ENCODE data around the gene DDX55. TPM values are rescaled to one million over a fixed set of nuclear protein-coding genes. Genes with fewer than 3 reads are reported as not detected.
A peak's percentile ranks its signal among the peaks of the same experiment; 100 is the strongest.
"Not testable (repeated sequence)": the region's sequence is repeated elsewhere in the genome, so short reads cannot be mapped to it uniquely, and the experiment has no call there.

The DDX55 gene
- total RNA-seq, 1 donor from 2014 or later: 7.4 TPM

GRCh38 chr12:123603495-123603894 is 1.6 kb downstream of the DDX55 start:
- ATAC-seq; intact Hi-C loops (cut with micrococcal nuclease): not testable (repeated sequence)

GRCh38 chr12:123607756-123608155 is 5.9 kb downstream of the DDX55 start:
- DNase-seq: no peak
- no peak for ATAC-seq
- intact Hi-C loops (cut with micrococcal nuclease): no loop called here

More at GRCh38 chr12:123603495-123603894, 1.6 kb downstream of the DDX55 start:
- DNase-seq: not testable (repeated sequence)

DNA sequence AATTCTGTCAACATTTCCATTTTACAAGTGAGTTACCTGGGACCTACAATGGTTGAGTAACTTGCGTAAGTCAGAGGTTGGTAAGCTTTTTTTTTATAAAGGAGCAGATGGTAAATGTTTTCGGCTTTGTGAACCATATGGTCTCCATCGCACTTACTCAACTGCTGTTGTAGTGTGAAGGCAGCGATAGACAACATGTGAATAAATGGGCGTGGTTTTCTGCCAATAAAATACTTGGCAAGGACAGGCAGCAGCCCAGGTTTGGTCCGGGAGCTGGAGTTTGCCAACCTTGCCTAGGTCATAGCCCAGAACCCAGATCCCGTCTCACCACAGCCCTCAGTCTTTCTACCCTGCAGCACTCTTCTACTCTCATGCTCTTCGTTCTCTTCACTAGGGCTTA is 6.3 kb downstream of the DDX55 start:
- intact Hi-C loops (cut with micrococcal nuclease): no loop called here
- no peak for DNase-seq
- ATAC-seq: no peak

- intact Hi-C loops (cut with micrococcal nuclease): no loop called here
- ATAC-seq (no peak), DNase-seq (no peak)
Observed at GRCh38 chr12:123614110-123614509, 12.2 kb downstream of the DDX55 start.

GRCh38 chr12:123614531-123614930 is 12.6 kb downstream of the DDX55 start:
- intact Hi-C loops (cut with micrococcal nuclease): no loop called here
- ATAC-seq (peak; percentile 65), DNase-seq (no peak)

DNA sequence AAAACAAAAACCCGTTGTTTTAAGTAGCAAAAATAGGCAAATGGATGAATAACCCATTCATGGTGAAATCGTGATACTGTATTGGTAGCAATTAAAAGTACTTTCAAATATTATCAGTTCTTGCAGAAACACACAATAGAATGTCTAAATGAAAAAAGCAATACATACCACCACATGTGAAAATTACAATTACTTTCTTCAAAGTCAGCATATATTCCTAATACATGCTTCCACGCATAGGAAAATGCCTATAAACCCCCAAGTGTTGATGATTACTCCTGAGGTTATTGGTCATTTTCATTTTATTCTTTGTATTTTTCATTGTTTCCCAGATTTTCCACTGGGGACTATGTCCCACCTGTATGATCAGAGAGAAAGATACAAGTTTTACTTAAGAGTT is 15.2 kb downstream of the DDX55 start:
- intact Hi-C loops (cut with micrococcal nuclease): no loop called here
- ATAC-seq (no peak), DNase-seq (no peak)

- intact Hi-C loops (cut with micrococcal nuclease): no loop called here
- DNase-seq (no peak), ATAC-seq (no peak)
Observed at GRCh38 chr12:123617580-123617979, 15.7 kb downstream of the DDX55 start.

GRCh38 chr12:123621101-123621500 is 19.2 kb downstream of the DDX55 start:
- intact Hi-C loops (cut with micrococcal nuclease): no loop called here
- ATAC-seq: no peak
- DNase-seq: no peak

GRCh38 chr12:123621619-123622530 is 20.0 kb downstream of the DDX55 start:
- intact Hi-C loops (cut with micrococcal nuclease): no loop called here
- DNase-seq (no peak), ATAC-seq (no peak)

- DNase-seq: peak; percentile 98
- intact Hi-C loops (cut with micrococcal nuclease): no loop called here
- peak; percentile 99 for ATAC-seq
Observed at GRCh38 chr12:123633379-123634141, 31.7 kb downstream of the DDX55 start, which contains the start of the genes EIF2B1 and GTF2H3. TSS of gene EIF2B1 (minus strand) at chr12:123633686. CDS start at chr12:123633557, 129 bp downstream. TSS of gene GTF2H3 (plus strand) at chr12:123633829. CDS start at chr12:123633860, 31 bp downstream.

- DNase-seq: no peak
- intact Hi-C loops (cut with micrococcal nuclease): no loop called here
- no peak for ATAC-seq
Observed at GRCh38 chr12:123634142-123634561, 32.3 kb downstream of the DDX55 start.

DNA sequence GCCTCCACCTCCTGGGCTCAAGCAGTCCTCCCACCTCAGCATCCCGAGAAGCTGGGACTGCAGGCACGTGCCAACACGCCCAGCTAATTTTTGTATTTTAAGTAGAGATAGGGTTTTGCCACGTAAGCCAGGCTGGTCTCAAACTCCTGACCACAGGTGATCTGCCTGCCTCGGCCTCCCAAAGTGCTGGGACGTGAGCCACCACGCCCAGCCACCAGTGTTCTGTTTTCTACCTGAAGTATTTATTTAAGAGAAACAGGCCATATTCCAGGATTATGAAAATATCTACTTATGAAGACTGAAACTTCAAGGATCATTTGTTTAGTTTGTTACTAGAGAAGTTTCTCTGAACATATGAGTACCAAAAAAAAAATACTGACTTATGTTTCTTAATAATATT is 42.0 kb downstream of the DDX55 start:
- intact Hi-C loops (cut with micrococcal nuclease): no loop called here
- no peak for ATAC-seq

DNA sequence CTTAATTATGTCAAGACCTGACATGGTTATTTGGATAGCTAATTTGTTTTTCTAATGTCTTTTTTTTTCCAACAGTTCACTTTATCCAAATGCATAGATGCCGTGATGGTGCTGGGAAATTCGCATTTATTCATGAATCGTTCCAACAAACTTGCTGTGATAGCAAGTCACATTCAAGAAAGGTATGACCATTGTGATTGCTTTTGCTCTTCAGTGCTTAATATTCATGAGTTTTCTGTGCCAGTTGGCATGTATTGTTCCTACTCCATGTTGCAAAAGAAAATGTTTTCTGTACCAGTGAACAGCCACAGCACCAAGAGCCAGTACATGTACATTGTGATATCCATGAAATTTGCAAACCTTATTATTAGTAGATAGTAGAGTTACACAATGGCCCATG is 43.5 kb downstream of the DDX55 start:
- DNase-seq (no peak), ATAC-seq (no peak)
- intact Hi-C loops (cut with micrococcal nuclease): no loop called here

More for the DNA sequence above, 42.0 kb downstream of the DDX55 start:
- DNase-seq: no peak

DNA sequence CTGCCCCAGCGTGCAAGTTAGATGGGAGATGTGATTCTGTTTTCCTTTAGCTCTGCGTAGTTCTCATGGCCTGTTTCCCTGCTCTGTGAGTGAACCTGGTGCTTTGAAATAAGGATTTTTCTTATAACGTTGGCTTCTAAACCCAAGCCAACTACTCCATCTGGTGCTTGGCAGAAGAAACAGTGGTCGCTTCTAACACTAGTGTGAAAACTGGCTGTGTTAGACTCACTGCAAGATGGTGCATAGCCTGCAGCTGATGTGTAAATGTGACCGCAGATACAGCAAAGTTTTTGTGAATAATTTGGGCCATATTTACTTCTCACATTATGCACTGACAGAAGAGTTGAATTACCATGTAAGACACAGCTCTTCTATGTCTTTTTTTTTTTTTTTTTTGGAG is 44.0 kb downstream of the DDX55 start:
- intact Hi-C loops (cut with micrococcal nuclease): no loop called here
- DNase-seq (no peak), ATAC-seq (no peak)

DNA sequence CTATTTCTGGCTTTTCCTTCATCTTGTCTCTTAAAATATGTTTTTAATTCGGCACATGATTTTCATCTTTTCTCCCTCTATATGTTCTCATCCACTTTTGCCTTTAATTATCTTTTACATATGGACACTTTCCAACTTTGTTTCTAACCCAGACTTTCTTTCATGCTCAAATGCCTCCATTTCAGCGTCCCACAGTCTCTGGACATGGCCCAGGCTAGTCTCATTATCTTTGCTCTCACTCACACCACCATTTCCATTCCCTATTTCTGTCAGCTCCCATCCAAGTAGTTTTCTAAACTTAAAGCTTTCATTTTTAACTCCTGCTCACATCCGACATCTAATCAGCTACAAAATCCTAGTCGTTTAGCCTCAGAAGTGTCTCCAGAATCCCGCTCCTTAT is 46.5 kb downstream of the DDX55 start:
- intact Hi-C loops (cut with micrococcal nuclease): no loop called here
- DNase-seq (no peak), ATAC-seq (no peak)

GRCh38 chr12:123654129-123654701 is 52.3 kb downstream of the DDX55 start:
- intact Hi-C loops (cut with micrococcal nuclease): no loop called here
- DNase-seq (no peak), ATAC-seq (no peak)

GRCh38 chr12:123655420-123655819 is 53.5 kb downstream of the DDX55 start:
- peak; percentile 94 for ATAC-seq
- DNase-seq: peak; percentile 68
- intact Hi-C loops (cut with micrococcal nuclease): no loop called here

GRCh38 chr12:123656392-123656791 is 54.5 kb downstream of the DDX55 start:
- intact Hi-C loops (cut with micrococcal nuclease): no loop called here
- peak; percentile 57 for ATAC-seq
- DNase-seq: no peak

DNA sequence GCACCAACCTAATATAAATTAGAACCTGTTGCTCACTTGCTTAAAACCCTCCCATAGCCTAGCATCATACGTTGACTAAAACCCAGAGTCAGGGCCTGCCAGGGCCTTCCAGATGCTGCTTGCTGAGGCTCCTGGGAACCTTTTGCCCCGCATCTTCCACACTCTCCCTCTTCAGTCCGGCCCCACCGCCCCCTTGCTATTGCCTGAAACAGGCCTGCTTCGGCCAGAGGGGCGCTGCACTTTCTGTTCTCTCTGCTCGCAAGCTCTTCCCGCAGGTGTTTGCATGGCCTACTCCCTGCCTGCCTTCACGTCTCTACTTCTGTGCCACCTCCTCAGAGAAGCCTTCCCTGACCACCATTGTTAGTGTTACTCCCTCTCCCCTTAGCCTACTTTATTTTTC is 55.3 kb downstream of the DDX55 start:
- ATAC-seq (no peak), DNase-seq (no peak)
- intact Hi-C loops (cut with micrococcal nuclease): no loop called here
